ENCODE measurements around the gene FBN2.

Gene FBN2

DNA sequence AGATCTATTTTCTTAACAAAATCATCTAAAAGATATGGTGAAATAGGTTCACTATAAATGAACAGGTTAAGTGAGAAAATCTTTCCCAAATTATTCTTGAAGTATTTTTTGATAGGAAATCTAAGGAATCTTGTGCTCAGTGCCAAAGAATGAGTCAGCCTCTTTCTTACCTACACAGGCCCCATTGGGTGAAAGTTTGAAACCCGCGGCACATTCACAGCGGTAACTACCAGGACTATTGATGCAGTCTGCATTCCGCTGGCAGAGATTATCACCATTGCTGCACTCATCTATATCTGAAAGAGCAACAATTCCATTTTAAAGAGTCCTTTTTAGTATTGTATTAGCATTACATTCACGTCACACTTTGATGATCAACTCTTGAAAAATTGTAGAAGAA lies 232.7 kb downstream of the FBN2 start:
- no peak for DNase-seq (ENCODE audit: low read depth in 2 of 2)

DNA sequence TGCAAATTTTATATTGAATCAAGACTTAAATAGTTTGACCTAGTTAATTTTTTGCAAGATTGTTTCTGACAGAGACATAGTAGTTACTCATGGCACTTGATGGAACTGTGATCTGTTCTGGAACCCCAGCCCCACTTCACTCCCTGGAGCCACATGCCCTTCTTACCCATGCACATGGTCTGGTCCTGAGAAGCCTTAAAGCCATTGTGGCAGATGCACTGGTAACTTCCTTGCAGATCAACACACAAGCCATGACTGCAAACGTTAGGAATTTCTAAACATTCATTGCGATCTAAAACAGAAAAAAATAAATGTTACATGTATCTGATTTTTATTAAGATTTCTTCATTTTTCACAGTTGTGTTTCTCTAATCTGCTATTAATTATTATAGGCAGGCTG lies 233.3 kb downstream of the FBN2 start:
- DNase-seq (ENCODE audit: low read depth in 2 of 2): no peak

DNA sequence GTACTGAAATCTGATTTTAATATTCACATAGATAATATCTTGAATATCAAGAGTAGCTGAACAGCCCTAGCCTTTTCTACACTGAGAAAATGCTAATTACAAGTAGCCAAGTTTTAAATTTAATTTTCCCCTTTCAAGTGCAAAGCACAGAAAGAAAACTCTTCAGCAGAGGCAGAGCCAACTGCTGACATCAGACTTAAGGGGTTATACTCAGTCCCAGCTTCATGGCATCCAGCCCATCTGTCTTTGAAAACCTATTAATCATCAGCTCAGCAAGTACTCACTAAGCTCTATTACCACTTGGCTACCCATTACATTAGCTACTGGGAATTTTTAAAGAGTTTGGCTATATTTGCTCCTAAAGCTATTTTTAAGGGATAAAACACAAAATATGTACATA lies 234.0 kb downstream of the FBN2 start:
- no peak for DNase-seq (ENCODE audit: low read depth in 2 of 2)

DNA sequence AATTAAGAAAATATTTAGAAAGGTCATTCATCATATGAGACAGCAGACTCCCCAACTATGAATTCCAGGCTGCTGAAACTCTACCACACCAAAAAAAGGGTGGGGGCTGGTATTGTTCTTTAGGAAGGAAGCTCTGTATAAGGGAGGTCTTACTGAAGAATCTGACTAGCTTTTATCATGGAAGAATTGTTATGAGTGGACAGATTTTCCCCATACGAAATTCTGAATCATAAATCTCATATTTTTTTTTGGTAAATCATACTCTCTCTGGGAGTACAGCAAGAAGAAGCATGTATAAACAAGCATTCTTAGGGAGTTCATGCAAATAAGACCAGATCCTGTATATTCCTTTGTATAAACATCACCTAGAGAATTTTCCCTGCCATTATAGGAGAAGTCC lies 234.5 kb downstream of the FBN2 start:
- DNase-seq (ENCODE audit: low read depth in 2 of 2): no peak

DNA sequence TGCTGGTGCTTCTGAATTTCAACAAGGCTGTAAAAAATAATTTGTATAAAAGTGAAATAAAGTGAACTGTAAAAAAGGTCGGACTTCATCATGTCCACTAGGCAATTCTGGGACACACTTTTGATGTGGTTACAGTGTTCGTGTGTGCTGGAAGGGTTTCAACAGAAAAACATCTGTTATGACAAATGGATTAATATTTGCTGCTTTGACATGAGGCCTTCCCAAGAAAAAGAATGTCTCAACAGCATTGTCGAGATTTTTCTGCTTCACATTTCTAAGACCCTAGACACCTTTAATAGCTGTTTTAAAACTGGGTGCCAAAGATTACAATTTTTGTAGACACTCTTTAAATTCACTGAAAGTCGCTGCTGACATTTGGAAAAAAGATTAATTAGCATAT lies 237.9 kb downstream of the FBN2 start:
- DNase-seq (ENCODE audit: low read depth in 2 of 2): no peak

DNA sequence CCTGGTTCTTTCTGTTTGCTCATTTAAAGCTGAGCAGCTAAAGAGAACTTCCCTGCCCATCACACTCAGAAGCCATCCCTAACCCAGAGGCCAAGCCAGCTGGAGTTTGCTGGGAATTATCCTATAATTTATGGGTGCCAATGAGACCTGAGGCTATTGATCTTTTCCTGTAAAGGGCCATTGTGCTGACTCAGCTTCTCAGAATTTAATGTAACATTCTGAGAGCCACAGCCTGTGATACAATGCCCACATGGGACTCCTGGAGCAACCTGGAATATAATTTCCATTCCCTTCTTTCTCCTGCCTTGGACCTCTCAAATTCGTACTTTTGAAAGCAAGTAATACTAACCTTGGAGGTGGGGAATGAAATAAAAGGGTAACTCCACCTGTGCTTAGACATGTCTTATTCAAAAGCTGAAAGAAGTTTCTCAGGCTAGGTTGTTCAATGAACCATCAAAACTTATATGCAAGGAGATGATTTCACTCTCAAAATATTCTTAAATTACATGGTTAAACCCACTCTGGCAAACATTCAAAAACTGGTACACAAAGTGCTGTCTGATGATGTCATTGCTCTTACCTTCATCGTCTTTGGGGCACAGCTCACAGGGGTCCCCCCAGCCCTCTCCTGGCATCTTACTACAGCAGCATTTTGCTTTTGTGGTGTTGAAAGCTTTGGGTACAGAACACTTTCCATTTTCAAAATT lies 247.7 kb downstream of the FBN2 start:
- no peak for DNase-seq (ENCODE audit: low read depth in 2 of 2)

DNA sequence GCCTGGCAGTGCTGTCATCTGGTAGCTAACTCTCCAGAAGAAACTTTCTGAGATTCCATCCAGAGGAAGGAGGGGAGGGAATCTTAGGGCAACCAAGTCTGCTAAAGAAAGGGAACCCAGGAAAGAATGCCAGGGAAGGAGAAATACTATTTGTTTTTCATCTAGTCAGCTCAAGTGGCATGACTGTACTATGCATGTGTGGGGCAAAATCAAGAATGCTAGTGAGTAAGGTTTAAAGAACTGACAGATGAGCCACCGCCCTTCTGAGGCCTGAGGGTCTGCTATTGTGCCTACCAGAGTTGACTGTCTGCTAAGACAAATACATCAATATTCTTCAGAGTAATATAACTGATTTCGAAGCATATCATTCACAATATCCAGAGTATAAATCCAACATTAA lies 250.3 kb downstream of the FBN2 start:
- no peak for DNase-seq (ENCODE audit: low read depth in 2 of 2)

DNA sequence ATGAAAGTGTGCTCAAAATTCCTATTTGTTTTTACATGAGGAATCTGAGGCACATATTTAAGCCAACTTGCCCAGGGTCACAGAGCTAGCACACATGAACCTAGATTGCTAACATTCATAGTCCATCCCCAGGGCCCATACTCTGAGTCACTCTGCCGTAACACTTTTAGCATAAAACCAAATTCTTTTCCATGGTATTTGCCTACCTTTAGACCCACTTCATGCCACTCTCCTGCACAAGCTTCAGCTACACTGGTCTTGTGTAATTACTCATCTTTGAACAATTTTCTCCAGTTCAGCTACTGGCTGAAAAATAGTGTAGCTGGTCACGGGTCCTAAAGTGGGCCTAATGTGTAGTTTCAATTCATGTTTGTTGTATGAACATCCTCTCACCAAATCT lies 253.8 kb downstream of the FBN2 start:
- DNase-seq (ENCODE audit: low read depth in 2 of 2): no peak

DNA sequence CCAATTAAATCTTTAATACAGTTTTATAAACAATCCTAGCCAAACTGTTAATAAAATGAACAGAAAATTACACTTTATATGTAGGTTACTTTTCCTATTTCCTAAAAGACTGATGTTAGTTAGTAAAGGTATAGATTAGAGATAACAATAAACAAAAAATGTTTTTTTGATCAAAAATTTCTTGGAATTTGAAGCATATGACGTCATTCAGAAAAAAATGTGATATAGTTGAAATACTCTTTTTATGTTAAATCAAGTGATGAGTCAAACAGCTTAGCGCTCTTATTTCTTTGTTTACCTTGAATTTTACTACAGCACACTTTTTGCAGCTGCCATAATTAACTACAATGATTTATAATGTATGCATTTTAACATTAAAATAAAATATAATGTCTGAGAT lies 258.7 kb downstream of the FBN2 start:
- DNase-seq (ENCODE audit: low read depth in 2 of 2): no peak

DNA sequence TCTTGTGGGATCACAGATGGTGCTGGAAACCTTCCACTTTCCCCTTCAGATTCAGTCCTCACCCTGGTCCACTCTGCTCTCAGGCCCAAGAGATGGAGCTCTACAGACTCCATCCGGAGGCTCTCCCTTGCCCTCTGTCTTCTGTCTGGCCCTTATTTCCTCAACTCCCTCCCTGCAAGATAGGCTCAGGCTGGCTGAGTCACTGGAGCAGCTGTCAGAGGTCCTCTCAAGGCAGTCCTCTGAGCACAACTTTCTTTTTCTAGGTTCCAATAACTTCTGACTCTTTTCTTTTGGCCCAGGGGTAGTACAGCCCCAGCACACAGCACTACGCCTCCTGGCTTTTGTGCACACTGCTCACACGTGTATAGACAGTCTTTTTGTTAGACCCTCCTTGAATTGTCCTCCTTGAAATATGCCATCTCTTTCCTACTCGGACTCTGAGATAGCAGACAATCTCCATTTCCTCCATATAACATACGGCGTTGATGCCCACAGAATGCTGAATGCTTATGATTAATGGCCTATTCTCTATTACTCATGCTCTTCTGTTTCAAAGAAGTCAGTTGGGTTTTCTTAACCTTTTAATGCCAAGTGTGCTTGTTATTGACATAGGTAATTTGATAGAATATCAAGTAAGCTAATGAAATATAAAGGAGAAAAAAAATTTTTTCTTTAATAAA lies 261.4 kb downstream of the FBN2 start:
- no peak for DNase-seq (ENCODE audit: low read depth in 2 of 2)

DNA sequence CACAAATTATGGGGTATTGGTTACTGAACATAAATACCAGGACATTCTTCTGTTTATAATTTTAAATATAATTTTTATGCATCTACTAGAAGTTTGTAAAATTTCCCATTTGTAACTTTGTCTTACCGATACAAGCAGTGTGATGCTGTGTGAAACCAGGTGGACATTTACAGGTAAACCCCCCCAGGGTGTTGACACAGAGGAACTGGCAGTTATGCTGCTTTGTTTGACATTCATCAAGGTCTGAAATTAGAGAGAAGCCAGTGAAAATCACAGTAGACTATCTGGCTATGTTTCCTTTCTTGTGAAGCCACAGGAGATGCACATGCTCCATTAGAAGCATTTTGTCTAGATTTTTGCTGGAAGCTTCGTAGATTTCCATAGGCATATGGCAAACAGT lies 263.6 kb downstream of the FBN2 start:
- DNase-seq (ENCODE audit: low read depth in 2 of 2): no peak

DNA sequence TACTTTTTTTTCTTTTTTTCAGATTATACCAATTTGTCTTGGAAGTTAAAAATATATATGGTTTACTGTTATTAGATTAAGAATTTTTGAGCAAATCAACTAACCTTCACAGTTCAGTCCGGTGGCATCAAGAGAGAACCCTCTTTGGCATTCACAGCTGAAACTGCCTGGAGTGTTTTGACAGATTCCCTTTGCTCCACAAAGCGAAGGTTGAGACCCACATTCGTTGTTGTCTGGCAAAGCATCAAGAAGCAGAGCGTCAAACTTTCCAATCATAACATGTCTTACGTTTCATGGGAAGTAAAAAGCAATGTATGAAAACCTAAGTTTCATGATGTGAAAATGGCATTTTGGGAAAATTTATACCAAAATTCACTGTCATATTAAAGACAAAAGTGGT lies 264.3 kb downstream of the FBN2 start:
- DNase-seq (ENCODE audit: low read depth in 2 of 2): no peak

DNA sequence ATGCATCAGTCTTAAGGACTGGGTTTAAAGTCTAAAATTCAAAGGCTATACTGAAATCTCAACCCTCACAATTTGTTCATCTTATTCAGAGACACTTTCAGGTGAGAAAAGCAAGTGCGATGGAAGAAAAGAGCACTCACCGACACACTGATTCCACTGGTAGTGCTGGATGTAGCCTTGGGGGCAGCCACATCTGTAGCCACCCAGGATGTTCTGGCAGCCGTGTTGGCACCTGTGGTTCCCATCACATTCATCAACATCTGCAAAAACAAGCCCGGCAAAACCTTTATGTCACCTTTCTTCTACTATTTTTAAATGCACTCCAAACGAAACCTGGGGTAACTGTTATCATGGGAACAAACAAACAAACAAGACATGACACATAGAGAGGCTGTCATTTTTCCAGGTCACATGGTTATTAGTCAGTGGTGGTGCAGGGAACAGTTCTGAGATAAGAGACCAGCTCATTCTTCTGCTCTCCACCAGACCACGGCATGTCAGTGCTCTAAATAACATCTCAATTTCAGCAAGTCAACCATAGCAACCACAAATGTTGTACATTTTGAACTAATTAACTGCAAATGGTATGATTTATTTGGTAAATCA lies 266.1 kb downstream of the FBN2 start:
- DNase-seq (ENCODE audit: low read depth in 2 of 2): no peak

DNA sequence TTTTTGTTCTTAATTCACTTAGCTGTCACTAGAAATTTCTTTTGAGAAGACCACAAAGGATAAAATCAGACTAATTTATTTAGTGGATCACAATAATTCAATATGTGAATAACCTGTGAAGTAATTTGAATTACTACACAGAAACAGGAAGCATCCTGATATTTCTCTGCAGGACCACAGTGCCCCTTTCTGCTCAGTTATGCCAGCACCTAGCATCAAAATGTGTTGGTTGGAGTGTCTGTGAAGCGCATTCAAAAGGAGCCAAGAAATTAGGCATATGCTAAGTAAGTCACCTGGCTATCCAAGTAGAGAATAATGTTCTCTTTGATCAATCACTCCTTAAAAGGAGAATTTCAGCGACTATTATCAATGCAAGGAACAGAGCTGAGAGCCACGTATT lies 267.0 kb downstream of the FBN2 start:
- DNase-seq (ENCODE audit: low read depth in 2 of 2): no peak

DNA sequence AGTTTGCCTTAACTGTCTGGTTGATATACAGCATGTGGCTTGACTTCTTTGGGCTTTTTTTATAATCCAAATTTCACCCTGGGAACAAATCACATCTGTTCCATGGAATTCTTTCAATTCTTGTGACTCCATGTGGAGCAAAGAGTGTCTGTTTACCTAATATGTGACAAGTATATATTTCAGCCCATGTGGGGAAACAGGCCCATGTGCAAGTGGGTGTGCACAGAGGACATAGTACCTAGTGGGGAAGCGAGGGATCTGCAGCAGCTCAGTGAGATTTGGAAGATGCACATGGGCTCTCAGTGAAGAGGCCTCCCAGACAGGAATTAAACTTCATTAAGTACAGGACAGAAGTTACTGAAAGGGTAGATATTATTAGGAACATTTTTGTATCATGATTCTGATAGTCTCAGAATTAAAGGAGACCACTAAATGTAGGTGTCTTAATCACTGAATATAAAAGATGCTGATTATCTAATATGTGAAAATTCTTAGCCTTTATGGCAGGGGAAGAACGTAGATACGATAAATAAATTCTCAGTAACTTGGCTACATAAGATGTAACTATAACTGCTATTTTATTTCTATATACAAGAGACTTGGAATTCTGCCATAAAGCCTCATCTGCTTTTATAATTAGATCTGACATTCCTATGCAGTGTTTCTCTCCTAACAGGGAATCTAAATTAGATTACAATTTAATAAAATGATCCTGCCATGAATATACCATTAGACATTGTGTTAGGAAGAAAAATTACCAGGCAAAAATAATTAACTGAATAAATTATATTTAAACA lies 273.3 kb downstream of the FBN2 start:
- no peak for DNase-seq (ENCODE audit: low read depth in 2 of 2)

DNA sequence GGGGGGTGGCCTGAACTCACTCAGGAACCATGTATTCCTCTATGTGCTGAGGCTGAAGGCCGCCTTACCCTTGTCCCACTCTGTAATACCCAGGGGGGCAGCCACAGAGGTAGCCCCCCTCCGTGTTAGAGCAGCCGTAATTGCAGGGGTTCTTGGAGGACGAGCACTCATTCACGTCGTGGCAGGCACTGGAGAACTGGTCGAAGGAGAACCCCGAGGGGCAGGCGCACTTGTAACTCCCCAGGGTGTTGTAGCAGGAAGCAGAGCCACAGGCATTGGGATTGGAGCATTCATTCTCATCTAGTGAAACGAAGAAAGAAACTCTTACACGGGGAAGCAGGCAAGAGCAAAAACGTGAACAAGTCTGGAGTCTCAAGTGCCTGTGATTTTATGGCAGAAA lies 274.7 kb downstream of the FBN2 start:
- no peak for DNase-seq (ENCODE audit: low read depth in 2 of 2)

DNA sequence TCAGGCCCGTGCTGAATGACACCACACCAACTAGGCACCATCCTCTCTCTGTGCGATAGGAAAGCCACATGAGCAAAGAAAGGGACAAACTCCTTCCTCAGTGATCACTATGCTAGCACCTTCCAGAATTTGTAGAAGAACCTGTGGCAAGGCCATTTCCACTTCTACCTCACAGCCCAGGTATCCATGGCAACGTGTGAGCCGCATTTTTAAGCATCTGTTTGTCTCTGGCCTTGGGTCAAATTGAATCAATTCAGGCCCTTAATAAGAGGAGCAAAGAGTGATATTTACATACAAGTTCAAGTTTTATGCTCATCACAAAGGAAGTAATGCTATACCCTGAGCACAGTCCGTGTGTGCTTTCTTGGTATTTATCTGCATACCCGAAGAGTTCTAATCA lies 275.1 kb downstream of the FBN2 start:
- DNase-seq (ENCODE audit: low read depth in 2 of 2): no peak

DNA sequence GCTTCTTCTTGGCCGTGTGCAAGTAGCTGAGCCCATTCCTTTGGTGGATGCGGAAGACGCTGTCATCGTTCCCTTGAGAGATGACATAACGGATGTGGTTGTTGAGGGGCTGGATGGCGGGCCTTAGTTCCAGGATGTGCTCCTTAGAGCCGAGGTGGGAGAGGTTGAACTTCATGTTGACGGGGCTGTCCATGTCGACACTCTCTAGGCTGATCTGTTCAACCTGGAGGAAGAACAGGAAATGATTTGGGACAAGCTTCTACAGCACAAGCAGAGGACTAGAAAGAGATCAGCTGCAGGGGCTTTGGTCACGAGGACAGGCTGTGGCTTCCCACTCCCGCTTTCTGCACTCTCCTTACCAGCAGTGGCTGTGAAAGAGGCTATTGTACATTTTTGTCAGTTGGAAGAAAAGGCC lies 278.4 kb downstream of the FBN2 start:
- DNase-seq (ENCODE audit: low read depth in 2 of 2): no peak

DNA sequence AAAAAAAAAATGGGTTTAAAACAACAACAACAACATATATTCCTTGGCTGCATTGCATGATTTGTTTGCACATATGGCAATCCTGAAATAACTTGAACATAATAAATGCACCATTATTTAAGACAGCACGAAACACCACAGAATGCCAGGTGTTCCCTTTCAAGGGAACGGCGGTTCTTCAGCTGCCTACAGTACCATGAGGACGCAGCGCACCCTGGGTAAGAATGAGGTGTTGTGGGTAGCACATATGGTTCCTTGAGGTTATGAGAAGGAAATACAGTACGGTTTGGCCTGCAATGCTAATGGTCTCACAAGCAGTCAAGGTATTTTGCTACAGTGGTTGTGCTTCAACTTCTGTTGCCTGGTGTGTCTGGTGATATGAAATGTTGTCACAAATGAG lies 279.7 kb downstream of the FBN2 start:
- no peak for DNase-seq (ENCODE audit: low read depth in 2 of 2)

DNA sequence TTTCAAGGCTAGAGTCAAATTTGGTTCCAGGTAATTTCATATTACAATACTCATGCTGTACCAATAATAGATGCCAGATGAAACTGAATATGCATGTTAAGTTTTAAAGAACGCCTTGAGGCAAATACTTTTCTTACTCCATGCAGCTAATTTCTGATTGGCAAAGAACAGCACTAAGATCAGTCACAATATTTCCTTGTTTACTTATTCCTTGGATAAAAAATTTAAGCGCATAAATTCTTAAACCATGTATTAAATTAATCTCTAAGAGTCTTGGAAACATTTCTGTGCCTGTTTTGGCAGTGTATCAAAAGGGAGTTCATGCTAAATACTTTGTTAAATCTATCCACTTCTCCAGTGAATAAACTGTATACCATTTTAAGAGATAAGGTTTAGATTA lies 281.0 kb downstream of the FBN2 start:
- no peak for DNase-seq (ENCODE audit: low read depth in 2 of 2)

DNA sequence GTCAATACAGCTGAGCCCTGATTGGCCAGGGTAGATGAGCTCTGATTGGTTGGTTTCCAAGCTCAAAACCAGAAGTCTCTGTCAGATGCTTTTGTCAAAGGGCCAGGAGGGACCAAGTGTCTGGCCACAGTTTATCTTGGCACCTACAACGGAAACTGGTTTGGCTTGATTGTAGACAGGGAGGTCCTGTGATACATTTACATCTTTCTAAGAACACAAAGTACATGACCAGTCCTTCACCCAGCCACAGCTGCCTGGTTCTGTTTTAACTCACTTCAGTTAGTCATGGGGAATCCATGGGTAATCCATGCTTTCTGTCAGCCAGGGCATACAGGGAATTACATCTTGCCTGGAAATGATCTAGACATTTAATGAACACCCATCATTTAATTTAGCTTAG lies 283.3 kb downstream of the FBN2 start:
- DNase-seq (ENCODE audit: low read depth in 2 of 2): no peak

DNA sequence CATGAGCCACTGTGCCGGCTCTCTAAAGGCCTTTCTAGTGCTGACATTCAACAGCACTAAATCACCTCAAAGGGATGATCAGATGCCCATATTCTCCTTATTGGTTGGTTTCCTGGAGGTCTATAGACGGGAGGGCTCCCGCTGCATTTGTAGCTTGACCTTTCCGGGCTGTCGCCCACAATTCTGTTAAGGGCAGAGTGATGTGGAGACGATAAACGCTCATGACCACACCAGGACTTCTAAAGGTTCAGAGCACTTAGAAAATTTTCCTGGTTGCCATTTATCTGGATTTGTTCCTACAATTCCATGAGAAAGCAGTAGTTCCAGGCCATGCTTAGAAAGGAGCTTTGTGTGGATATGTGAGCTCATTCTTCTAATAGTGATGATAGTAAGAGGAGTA lies 284.2 kb downstream of the FBN2 start:
- DNase-seq (ENCODE audit: low read depth in 2 of 2): no peak

DNA sequence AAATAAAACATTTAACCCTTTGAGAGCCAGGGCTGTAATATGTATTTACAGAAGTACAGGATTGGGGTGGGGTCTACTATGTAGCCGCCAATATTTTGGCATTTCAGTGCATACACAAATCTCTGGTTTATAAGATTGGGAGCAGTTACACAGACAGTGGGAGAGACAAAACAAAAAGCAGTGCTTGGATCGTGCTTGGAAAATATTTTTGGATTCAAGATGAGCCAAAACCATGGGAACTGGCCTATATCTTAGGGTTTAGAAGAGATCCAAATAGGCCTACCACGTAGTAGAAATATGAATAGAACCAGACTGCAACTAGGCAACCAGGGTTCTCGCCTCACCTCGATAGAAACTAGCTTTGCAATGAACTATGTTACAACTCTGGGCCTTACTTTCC lies 284.9 kb downstream of the FBN2 start:
- no peak for DNase-seq (ENCODE audit: low read depth in 2 of 2)
